Endothelial cell of umbilical vein (primary cell): ENCODE data around the gene OPTC.

Experiments used
- EZH2 ChIP-seq: IDR thresholded peaks from 2 replicates; pipeline ENCODE4 v1.6.1; 2012; ENCODE audit warnings: borderline replicate concordance, low read depth, mild to moderate bottlenecking, moderate library complexity, low read length, inconsistent platforms; ENCODE audit not compliant: severe bottlenecking
- GATA2 ChIP-seq: IDR thresholded peaks from 2 replicates; pipeline ENCODE4 v1.7.0; 2011; ENCODE audit warnings: low read depth, mild to moderate bottlenecking, moderate library complexity, mixed read lengths, low read length; ENCODE audit not compliant: insufficient read length, insufficient read depth
- JUN ChIP-seq: IDR thresholded peaks from 2 replicates; pipeline ENCODE4 v1.6.1; 2011; ENCODE audit warnings: borderline replicate concordance, low read depth; ENCODE audit not compliant: insufficient read length, insufficient read depth
- POLR2A ChIP-seq: IDR thresholded peaks from 2 replicates; pipeline ENCODE4 v1.6.1; 2012; ENCODE audit warnings: low read depth, mild to moderate bottlenecking, control low read depth, low read length
- POLR2AphosphoS5 ChIP-seq: IDR thresholded peaks from 2 replicates; pipeline ENCODE4 v1.6.1; 2012; ENCODE audit warnings: low read depth, mild to moderate bottlenecking, control low read depth, low read length, moderate library complexity; ENCODE audit not compliant: insufficient read depth
- TF ChIP-seq, protein P1 (sequence below), 2 donors: IDR thresholded peaks; 1 replicate in 1 of 2; 2 replicates in 1 of 2; pipeline ENCODE4 v1.5.1; 2011; ENCODE audit warnings: low read length in 2 of 2, mild to moderate bottlenecking in 2 of 2, moderate library complexity in 2 of 2, control low read depth in 1 of 2, inconsistent platforms in 1 of 2, low read depth in 1 of 2; ENCODE audit not compliant: insufficient read depth in 1 of 2; ENCODE audit errors: extremely low read depth in 1 of 2
- TF ChIP-seq, protein P2 (sequence below): IDR thresholded peaks from 2 replicates; pipeline ENCODE4 v1.6.1; 2011; ENCODE audit not compliant: insufficient read depth, insufficient read length

DNA sequence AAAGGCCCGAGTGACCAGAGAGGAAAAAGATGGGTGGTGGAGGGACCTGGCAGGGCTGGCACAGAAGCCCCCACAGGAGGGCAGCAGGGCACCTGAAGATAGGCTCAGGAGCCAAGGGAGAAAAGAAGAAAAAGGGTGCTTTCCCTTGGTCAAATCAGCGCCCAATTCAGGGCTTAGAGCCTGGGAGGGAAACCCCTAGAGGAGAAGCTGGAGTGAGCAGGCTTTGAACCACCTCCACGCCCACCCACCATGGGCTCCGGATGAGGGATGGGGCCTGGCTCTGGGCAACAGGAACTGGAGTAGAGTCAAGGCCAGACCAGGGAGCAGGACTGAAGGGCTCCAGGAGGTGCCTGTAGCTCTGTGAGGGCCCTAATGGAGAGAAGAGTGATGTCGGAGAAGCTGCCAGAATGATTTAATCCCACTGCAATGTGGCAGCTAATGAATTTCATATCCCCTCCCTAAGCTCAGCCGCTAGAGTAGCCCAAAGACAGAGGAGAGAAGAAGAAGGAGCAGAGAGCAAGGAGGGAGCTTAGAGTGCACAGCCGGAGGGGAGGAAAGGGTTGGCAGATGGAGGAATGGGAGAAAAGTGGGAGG lies 30.4 kb upstream of the OPTC start:
- no peak for TF ChIP-seq JUN
- TF ChIP-seq POLR2A, result no peak
- no peak for TF ChIP-seq EZH2
- no peak for TF ChIP-seq POLR2AphosphoS5
- TF ChIP-seq, protein P1, sequence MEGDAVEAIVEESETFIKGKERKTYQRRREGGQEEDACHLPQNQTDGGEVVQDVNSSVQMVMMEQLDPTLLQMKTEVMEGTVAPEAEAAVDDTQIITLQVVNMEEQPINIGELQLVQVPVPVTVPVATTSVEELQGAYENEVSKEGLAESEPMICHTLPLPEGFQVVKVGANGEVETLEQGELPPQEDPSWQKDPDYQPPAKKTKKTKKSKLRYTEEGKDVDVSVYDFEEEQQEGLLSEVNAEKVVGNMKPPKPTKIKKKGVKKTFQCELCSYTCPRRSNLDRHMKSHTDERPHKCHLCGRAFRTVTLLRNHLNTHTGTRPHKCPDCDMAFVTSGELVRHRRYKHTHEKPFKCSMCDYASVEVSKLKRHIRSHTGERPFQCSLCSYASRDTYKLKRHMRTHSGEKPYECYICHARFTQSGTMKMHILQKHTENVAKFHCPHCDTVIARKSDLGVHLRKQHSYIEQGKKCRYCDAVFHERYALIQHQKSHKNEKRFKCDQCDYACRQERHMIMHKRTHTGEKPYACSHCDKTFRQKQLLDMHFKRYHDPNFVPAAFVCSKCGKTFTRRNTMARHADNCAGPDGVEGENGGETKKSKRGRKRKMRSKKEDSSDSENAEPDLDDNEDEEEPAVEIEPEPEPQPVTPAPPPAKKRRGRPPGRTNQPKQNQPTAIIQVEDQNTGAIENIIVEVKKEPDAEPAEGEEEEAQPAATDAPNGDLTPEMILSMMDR (IDR thresholded peaks at IDR 0.05; ENCODE audit: extremely low read depth in 1 of 2, insufficient read depth in 1 of 2, low read depth in 1 of 2, low read length in 2 of 2), result no peak
- TF ChIP-seq GATA2, result no peak
- TF ChIP-seq, protein P2, sequence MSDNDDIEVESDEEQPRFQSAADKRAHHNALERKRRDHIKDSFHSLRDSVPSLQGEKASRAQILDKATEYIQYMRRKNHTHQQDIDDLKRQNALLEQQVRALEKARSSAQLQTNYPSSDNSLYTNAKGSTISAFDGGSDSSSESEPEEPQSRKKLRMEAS, result no peak
